ENCODE measurements around the gene HDAC6. TPM values are rescaled to one million over a fixed set of nuclear protein-coding genes. Genes with fewer than 3 reads are reported as not detected.

The HDAC6 gene
- total RNA-seq, 1 donor = 33.7 TPM

DNA sequence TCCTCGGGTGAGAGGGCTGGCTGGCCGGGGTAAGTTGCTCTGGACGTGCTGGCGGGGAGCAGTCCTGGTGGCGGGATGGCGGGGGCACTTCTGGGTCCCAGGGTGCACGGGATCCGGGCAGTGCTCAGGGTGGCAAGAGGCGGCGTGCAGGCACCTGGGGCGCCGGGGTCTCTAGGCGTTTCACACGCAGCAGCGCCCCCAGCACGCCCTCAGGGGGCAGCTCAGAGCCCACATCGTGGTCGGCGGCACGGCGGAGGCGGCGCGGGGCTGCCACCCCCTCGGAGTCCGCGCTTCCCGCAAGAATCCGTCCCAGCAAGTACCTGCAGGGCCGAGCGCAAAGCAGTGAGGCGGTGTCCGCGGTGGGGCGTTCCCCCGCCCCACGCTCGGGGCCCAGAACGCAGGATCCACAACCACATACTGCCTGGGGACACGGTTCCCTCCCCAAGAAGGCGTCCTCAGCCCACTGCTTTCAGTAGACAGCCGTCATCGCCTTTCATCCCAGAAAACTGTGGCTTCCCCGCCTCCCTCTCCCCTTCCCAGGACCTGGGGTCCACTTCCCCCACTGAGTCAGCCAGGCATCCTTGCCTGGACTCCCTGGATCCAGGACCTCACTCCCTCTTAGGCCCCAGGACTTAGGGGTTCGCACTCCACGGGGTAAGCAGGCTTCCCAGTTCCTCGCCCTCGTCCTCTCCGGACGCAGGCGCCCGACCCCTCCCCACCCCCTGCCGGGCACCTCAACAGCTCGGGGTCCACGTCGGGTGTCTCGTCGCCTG is 29.5 kb downstream of the HDAC6 start:
- TF ChIP-seq, protein P1, sequence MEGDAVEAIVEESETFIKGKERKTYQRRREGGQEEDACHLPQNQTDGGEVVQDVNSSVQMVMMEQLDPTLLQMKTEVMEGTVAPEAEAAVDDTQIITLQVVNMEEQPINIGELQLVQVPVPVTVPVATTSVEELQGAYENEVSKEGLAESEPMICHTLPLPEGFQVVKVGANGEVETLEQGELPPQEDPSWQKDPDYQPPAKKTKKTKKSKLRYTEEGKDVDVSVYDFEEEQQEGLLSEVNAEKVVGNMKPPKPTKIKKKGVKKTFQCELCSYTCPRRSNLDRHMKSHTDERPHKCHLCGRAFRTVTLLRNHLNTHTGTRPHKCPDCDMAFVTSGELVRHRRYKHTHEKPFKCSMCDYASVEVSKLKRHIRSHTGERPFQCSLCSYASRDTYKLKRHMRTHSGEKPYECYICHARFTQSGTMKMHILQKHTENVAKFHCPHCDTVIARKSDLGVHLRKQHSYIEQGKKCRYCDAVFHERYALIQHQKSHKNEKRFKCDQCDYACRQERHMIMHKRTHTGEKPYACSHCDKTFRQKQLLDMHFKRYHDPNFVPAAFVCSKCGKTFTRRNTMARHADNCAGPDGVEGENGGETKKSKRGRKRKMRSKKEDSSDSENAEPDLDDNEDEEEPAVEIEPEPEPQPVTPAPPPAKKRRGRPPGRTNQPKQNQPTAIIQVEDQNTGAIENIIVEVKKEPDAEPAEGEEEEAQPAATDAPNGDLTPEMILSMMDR (IDR thresholded peaks at IDR 0.05; ENCODE audit: insufficient read depth, low read length) = no peak
- no peak overlapping the region for H3K4me3 ChIP-seq (ENCODE audit: low read depth, low read length)
- DNase-seq (ENCODE audit: low read depth) = no peak

DNA sequence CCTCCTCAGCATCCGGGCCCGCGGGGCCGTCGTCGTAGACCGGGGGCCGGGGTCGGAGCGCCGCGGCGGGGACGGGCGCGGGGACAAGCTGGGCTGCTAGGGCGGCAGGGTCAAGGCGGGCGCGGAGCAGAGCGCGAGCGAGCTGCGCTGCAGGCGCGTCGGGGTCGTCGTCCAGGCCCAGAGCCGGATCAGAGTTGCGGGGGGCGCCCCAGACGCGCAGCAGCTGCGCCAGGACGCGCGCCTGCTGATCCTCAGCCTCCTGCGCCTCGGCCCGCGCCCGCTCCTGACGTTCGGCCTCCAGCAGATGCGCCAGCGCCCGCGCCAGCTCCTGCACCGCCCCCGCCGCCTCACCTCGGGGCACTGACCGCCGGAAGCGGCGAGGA is 30.0 kb downstream of the HDAC6 start:
- no peak overlapping the region for H3K4me3 ChIP-seq (ENCODE audit: low read depth, low read length)
- DNase-seq (ENCODE audit: low read depth) = no peak
- TF ChIP-seq, protein P1 (IDR thresholded peaks at IDR 0.05; ENCODE audit: insufficient read depth, low read length) = no peak

DNA sequence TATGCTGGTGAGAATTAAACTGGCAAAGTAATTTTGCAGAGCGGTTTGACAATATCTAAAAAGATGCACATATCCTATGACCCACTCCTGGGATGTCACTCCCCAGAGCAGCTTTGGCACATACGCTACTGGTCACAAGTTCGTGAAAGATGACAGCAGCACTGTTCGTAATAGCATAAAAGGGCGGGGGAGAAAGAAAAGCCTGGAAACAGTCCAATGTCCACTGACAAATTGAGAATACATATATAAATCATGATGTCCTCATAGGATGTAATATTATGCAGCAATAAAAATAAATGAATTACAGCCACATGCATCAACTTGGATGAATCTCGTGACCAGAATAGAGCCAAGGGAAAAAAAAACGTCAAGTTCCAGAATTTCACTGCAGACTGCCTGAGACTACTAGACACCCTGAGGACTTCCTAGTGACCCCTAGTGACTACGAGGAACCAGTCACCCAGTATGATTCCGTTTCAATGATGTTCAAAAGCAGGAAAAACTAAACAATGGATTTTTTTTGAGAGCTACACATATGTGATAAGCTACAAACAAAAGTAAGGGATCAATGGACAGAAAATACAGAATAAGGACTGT is 31.8 kb downstream of the HDAC6 start:
- H3K4me3 ChIP-seq (ENCODE audit: low read depth, low read length) = no peak overlapping the region
- DNase-seq (ENCODE audit: low read depth) = peak; percentile 4
- TF ChIP-seq, protein P1 (IDR thresholded peaks at IDR 0.05; ENCODE audit: insufficient read depth, low read length) = no peak

DNA sequence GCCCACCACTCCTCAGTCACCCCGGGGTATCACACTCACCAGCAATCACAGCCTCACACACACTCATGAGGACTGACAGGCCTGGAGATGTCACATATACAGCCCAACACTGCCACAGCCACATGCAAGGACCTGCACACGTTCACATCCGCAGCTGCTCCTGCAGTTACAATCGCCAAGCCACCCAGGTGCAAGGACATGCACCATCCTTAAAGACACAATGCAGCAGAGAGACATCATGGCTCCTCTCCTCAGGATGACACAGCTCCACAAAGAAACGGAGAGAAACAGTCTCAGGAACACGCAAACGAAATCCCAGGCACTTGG is 32.5 kb downstream of the HDAC6 start:
- H3K4me3 ChIP-seq (ENCODE audit: low read depth, low read length) = no peak overlapping the region
- no peak for DNase-seq (ENCODE audit: low read depth)
- TF ChIP-seq, protein P1 (IDR thresholded peaks at IDR 0.05; ENCODE audit: insufficient read depth, low read length) = no peak

DNA sequence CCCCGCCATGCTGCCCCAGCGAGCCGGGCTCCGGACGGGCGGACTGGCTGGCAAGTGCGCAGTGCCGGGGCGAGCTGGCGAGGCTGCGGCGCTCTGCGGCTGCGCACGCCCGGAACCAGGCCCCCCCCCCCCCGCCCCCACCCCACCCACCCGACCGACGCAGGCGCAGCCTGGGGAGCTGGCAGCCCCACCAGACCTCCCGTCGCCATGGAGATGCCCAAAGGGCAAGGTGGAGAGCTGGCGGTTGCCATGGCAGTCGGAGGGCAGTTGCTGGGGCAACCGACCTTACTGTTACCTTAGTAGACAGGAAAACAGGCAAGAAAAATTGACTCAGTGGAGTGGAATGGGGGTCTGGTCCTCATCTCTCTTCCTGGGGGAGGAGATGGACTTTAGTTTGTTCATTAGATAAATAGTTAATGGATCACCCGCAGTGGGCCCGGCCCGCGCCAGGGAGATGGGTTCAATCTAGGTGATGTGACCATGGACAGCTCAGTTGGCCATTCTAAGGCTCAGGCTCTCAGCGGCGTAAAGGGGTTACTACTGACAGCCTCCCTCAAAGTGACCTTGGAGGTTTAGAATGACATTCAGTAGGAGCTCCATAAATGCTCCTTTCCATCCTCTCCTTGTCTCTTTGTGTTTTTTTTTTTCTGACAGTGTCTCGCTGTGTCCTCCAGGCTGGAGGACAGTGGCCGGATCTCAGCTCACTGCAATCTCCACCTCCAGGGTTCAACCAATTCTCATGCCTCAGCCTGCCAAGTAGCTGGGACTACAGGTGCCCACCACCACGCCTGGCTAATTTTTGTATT is 33.9 kb downstream of the HDAC6 start, which contains the start of gene PCSK1N:
Gene PCSK1N (minus strand): TSS at position 87 of the 806 bp plus-strand sequence. CDS start 78 bp downstream, at position 9.
- peak within 1 kb of the TSS; percentile 17 for H3K4me3 ChIP-seq (ENCODE audit: low read depth, low read length)
- TF ChIP-seq, protein P1 (IDR thresholded peaks at IDR 0.05; ENCODE audit: insufficient read depth, low read length) = no peak
- DNase-seq (ENCODE audit: low read depth) = no peak

DNA sequence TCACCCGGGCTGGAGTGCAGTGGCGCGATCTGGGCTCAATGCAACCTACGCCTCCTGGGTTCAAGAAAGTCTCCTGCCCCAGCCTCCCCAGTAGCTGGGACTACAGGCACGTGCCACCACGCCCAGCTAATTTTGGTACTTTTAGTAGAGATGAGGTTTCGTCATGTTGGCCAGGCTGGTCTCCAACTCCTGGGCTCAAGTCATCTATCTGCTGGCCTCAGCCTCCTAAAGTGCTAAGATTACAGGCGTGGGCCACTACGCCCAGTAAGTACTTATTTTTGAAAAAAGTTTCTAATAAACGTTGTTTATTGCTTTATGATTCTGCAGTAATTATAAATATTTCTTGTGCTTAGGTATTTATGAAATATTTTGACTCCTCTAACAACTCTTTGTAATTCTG is 37.8 kb downstream of the HDAC6 start:
- TF ChIP-seq, protein P1 (IDR thresholded peaks at IDR 0.05; ENCODE audit: insufficient read depth, low read length) = no peak
- DNase-seq (ENCODE audit: low read depth) = no peak
- no peak overlapping the region for H3K4me3 ChIP-seq (ENCODE audit: low read depth, low read length)

Measured in fibroblast of the aortic adventitia (primary cell).